Hematopoietic multipotent progenitor cell treated with erythropoietin and hydrocortisone succinate and interleukin-3 and kit ligand, for 4 days (in vitro differentiated cells): ENCODE results near the gene TMEM94.
"Not testable (repeated sequence)": the region's sequence is repeated elsewhere in the genome, so short reads cannot be mapped to it uniquely, and the experiment has no call there.

Experiments
- DNase-seq: peaks from one replicate; pipeline ENCODE4 v3.0.0-alpha.2; 2015

TMEM94 gene

DNA sequence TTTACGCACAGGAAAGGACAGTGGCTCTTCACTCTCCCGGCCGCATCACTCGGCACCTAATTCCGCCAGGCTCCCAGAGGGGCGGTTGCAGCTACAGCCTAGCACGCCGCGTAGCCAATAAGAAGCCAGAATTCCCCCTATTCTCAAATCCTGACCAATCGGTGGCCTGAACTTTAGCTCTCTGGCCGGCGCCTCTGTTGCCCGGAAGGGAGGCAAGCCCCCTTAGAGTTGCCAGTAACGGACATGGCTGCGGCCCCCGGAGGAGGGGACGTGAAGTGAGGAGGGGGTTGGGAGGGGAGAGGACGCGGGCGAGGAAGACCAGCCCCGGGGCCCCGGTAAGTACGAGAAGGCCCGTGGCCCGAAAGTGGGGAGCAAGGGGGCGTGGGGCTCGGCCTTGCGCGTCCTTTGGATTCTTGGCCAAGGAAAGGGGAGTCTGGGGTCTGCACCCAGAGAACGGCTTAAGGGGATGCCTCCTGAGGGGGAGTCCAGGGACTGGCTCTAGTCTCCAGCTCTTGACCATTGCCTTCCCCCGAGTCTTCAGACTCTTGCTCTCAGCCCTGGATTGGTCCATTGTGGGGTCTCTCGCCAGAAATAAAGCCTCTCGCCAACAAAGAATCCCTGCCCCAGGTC, at the start of gene TMEM94:
TMEM94 (plus strand) TSS at position 219 of the 630 bp plus-strand sequence. CDS start 15,271 bp downstream, outside the sequence.
- peak; percentile 99 for DNase-seq

DNA sequence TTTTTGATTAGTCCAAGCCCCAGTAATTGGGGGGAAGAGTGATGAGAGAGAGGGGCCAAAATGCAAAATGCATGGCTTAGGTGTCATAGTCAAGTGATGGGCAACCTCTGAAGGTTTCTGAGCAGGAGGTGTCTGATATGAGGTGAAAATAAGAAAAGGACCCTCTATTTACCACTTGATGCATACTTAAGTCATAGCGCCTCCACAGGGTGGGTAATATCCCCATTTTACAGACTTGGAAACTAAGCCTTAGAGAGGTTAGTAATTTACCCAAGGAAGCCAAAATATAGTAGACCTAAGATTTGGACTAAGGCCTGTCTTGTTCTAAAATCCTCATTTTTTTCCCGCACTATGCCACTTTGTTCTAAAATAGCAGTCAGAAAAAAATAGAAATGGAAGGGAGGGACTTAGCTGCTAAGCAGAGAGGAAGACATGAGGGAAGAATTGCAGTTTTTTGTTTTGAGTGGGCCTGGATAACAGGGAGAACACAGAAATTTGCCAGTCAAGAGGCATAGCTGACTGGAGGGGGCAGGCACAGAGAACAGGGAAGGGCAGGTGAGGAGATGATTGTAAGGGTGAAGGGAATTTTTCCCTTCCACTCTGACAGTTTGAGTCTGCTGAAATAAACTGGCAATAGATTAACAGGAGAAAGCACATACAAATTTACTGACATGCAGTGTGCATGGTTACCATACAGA, 48.6 kb upstream of the TMEM94 start:
- no peak for DNase-seq

DNA sequence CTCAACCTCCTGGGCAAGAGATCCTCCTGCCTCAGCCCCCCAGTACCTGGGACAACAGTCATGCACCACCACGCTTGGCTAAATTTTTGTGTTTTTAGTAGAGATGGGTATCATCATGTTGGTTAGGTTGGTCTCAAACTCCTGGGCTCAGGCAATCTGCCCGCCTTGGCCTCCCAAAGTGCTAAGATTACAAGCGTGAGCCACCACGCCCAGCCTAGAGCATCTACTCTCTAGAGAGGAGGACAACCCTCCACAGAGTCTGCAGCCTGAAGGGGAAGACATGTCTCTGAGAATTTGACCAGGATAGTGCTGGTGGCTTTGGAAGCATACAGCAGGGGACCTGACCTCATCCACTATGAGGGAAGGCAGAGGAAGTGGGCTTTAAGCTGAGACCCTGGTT, 46.3 kb upstream of the TMEM94 start:
- DNase-seq, result no peak

DNA sequence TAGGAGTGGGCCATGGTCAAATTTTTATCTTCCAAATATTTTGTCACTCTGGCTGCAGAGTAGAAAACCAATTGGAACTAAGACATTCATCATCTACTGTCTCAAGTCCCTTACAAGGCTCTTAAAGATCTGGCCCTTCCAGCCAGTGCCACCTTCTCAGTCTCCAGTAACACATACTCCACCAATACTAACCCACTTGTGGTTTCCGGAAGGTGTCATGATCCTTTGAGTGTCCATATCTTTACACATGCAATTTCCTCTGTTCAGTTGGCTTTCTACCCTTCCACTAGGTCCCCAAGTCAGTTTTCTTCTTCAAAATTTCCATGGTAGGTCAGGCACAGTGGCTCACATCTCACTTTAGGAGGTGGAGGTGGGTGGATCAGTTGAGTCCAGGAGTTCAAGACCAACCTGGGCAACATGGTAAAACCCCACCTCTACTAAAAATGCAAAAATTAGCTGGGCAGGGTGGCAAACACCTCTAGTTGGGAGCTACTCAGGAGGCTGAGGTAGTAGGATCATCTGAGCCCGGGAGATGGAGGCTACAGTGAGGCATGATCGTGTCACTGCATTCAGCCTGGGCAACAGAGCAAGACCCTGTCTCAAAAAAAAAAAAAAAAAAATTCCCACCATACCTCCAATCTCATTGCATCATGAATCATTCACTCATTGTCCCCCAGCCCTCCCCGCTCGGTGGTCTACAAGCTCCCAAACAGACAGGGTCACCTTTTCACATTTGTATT, 44.9 kb upstream of the TMEM94 start:
- peak; percentile 92 for DNase-seq

DNA sequence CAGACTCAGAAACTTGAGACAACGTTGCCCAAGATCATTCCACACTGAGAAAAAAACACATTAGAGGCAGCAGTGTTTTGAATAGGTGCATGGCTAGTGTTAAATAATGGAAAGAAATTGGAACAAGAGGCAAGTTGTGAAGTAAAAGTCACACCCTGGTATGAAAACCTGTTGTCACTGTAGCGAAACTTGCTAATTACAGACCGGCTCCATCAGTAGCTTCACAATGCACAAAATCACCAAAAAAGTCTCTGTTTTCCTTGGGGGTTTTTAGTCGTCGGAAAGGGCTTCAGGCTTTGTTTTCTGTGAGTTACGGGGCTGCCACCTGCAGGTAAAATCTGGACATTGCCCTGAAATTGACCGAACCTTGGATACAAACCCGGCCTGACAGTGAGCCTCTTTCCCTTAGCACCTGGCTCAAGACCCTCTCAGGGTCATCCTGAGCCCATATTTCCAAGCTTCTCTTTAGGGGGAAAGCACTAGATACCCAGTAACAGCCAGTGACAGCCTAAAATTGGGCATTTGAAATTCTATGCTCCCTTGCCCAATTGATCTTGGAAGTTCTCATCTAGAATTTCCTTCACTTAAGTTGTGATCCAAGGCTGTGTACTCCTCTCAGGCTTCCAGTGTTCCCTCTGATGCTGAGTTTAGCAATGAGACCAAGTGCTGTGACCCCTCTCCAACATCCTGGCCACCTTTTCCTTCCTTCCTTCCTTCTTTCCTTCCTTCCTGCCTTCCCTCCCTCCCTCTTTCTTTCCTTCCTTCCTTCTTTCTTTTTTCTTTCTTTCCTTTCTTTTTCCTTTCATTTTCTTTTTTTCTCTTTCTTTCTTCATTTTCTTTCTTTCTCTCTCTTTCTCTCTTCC, 43.7 kb upstream of the TMEM94 start:
- peak; percentile 92 for DNase-seq

DNA sequence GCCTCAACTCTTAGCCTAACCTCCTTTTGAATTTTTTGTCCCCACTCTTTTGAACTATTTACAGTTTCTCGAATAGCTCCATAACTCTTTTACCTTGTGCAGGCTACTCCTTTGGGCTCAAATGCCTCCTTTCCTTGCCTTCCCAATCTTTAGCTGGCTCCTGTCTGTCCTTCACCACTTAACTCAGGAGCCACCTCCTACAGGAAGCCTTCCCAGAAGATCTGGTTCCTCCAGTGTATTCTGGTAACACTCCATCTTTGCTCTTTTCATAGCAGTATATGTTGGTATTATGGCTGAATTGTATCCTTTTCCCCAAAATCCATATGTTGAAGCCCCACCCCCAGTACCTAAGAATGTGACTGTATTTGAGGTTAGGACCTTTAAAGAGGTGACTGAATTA, 41.9 kb upstream of the TMEM94 start:
- DNase-seq, result no peak

DNA sequence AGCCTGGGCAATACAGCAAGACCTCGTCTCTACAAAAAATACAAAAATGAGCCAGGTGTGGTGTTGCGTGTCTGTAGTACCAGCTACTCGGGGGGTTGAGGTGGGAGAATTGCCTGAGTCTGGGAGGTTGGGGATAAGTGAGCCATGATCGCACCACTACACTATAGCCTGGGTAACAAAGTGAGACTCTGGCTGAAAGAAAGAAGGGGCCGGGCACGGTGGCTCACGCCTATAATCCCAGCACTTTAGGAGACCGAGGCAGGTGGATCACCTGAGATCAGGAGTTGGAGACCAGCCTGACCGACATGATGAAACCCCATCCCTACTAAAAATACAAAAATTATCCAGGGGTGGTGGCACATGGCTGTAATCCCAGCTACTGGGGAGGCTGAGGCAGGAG, 40.4 kb upstream of the TMEM94 start:
- no peak for DNase-seq

DNA sequence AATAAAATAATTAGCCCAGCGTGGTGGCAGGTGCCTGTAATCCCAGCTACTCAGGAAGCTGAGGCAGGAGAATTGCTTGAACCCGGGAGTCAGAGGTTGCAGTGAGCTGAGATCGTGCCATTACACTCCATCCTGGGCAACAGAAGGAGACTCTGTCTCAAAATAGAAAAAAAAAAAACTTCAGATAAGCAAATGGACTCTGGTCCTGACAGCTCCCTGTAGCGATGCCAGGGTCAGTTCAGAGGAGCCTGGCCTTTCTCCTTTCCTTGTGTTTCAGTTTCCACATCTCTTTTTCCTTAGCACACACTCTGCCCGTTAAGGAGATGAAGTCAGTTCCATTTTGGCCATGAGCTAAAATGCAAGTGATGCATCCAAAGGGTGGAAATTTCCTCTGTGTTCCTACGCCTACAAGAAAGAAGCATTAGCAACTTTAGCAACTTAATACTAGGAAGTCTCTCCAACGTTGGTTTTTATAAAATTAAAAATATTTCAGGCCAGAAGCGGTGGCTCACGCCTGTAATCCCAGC, 39.3 kb upstream of the TMEM94 start:
- DNase-seq, result no peak

DNA sequence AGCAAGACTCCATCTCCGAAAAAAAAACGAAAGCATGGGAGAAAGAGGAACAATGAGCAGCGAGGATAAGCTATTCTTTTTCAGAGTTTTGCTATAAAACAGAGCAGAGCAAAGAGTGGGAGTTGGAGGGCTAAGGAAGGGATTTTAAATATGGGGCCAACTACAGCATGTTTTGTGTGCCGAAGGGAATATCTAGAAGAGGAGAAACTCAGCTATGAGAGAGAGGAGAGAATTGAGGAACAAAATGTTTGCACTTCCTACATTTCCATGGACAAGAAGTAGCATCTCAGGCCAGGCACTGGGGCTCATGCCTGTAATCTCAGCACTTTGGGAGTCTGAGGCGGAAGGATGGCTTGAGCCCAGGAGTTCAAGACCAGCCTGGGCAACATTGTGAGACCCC, 37.9 kb upstream of the TMEM94 start:
- DNase-seq, result no peak

DNA sequence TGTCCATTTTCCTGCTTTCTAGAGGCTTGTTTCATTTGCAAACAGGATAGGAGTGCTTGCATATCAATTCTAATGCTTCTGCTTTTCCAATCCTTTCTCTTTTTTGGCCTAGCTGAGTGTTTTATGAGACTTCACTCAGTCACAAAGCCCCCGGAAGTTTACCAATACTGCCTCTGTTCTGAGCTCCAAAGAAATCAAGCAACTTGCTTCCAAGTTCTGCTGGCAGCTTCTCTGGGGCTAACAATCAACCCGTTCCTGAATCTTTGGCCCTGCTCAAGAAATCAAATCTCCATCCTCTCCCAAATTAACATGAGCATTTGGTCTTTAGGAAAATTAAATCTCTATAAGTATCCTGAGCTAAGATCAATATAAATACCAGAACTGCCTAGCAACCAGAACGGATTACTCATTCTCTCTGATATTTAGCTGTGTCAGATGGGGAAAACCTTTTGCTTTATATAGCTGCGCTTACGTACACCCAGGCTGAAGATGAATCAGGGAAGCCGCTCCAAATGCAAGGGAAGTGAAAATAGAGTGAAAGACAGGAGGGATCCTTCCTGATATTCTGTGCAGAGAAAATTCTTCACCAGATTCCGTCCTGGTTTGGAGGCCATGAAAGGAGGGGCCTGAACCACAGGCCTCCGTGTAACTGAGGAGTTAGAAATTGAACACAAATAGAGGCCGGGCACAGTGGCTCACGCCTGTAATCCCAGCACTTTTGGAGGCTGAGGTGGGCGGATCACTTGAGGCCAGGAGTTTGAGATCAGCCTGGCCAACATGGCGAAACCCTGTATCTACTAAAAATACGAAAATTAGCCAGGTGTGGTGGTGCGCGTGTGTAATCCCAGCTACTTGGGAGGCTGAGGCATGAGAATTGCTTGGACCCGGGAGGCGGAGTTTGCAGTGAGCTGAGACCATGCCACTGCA, 27.6 kb upstream of the TMEM94 start:
- no peak for DNase-seq

DNA sequence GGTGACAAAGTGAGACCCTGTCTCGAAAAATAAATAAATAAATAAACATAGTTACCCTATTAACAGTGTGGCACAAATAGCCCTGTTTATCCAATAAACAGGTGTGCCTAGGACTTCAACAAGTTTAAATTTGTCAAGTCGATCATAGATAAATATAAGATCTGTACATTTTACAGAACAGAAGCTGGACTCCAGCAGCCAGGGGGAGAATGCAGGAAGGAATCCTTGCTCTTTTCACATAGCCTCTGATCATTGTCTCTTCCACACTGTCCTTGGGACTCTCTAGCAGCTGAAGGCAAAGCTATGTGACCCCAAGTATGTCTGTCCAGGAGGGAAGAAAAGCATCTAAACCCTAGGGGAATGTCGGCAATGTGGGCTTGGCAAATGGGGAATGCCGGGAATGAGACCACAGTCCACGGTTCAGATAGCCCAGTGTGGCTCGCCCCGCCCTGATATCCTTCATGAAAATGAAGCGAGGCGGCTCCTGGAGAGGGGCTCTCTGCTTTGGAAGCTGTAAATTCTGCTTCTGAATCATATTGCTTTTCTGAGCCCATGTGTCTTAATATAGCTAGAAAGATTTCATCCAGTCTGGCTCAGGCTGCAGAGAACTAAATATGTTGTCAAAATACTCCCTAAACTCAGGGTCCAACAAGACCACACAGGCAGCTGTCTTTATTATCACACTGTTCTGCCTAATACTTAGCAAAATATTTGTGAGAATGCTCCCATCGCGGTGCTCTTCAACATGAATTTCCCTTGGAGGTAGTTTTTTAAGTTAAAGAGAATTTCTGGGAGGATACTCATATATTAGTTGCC, 26.1 kb upstream of the TMEM94 start:
- no peak for DNase-seq

DNA sequence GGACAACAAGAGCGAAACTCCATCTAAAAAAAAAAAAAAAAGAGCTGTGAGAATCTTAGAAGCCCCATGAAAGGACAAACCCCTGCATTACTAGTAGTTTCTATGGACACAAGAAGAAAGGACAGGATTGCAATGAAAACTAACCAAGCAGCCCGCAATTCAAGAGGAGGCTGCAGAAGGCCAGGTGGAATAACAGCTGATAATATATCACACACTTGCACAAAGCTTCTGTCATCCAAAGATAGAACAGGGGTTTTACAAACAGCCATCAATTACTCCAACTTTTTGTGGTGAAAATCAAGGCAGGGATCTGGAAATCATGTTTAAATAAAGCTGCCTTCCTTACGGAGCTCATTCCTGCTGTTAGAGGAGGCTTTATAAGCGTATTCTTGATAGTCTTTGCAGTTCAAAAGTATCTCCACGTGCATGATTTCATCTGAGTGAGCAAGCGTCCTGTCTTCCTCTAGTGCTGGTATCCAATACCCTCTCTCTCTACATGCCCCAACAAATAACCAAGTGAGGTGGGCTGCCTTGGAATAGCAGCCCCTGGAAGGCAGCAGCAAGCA, 23.1 kb upstream of the TMEM94 start:
- no peak for DNase-seq

DNA sequence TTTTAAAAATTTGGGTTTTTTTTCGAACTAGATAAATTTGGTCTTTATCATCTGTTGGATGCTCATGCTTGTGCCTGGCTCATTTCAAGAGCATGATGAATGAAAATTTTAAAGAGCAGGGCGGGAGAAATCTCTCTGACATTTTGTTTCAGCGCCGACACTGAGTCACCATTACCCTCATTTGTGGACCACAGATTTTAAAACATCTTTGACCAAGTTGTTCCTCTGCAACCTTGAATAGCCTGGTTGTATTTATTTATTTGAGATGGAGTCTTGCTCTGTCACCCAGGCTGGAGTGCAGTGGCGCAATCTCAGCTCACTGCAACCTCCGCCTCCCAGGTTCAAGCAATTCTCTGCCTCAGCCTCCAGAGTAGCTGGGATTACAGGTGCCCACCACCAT, 22.0 kb upstream of the TMEM94 start:
- not testable (repeated sequence) for DNase-seq

DNA sequence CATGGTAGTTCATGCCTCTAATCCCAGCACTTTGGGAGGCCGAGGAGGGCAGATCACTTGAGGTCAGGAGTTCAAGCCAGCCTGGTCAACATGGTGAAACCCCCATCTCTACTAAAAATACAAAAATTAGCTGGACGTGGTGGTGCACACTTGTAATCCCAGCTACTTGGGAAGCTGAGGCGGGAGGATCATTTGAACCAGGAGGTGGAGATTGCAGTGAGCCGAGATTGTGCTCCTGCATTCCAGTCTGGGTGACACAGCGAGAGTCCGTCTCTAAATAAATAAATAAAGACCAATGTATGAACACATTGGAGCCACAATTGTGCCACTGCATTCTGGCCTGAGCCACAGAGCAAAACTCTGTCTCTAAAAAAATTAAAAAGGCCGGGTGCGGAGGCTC, 19.0 kb upstream of the TMEM94 start:
- DNase-seq, result not testable (repeated sequence)

DNA sequence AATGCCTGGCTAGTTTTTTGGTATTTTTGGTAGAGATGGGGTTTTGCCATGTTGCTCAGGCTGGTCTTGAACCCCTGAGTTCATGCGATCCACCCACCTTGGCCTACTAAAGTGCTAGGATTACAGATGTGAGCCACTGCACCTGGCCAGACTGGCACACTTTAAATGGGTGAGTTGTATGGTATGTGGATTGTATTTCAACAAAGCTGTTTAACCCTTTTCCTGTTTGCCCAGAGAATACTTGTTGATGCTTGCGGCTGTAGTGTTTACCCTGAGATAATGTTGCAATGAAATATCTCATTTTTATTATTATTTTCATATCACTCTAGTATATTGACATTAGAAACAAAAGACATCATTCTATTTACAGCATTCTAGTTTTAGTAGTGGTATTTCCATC, 17.1 kb upstream of the TMEM94 start:
- no peak for DNase-seq

DNA sequence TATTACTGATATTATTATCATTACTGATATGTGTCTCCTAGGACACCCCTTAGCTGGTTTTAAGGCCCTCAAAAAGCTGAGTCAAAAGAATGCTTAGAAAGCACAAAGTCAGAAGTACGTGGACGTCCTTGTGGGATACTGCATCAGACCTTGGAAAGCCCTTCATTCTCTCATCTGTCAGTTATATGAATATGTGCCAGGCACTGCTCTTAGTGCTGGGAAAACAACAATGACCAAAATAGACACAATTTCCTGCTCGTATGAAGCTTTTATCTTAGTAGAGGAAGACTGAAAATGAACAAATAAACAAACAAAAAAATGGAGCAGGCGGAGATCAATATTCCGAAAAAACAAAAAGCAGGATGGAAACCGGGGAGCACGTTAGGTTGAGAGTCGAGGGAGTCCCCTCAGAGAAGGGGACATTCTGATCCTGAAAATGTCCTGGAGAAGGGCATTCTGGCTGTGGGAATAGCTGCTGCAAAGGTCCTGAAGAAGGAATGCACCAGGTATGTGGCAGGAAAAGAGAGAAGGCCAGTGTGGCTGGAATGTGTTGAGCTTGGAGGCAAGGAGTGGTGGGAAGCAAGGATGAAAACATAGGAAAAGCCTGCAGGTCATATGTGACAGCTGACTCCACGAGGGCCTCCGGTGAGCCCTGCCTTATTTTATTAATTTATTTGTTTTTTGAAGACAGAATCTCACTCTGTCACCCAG, 15.5 kb upstream of the TMEM94 start:
- no peak for DNase-seq

DNA sequence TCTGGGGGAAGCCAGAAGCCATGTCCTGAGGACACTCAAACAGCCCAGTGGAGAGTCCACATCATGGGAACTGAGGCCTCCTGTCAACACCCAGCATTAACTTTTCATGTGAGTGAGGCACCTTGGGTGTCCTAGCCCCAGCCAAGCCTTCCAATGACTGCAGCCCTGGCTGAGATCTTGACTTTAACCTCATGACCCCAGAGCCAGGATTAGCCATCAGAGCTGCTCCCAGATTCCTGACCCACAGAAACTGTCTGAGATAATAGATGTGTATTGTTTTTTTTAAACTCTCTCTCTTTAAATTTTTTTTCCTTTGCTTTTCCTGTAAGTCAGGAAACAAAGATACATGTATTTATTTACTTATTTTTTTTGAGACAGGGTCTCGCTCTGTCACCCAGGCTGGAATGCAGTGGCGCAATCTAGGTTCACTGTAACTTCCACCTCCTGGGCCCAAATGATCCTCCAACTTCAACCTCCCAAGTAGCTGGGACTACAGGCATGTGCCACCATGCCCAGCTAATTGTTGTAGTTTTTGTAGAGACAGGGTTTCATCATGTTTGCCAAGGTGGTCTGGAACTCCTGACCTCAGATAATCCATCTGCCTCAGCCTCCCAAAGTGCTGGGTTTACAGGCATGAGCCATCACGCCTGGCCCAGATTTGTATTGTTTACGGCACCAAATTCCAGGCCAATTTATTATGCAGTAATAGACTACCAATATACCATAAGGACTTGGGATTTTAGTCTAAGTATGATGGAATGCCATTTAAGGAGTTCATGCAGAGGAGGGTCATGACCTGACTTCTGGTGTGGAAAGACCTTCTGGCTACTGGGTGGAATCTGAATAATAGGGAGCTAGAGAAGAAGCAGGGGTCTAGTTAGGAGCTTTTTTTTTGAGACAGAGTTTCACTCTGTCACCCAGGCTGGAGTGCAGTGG, 14.0 kb upstream of the TMEM94 start:
- no peak for DNase-seq

DNA sequence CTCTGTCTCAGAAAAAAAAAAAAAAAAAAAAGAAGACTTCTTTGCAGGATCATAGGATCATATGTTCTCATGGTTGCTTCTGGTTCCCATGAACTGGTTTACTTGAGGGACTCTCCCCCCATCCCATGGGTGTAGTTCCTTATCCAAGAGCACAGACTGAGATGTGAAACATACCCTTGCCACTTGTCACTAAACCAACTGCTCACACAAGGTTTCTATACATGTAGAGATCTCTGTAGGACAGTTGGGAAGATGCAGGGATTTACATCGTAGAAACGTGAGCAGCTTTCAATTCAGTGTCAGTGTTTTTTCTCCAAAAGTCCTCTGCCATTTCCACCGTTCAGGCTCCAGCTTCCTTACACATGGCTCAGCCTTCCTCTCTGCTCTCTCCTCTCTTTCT, 11.1 kb upstream of the TMEM94 start:
- no peak for DNase-seq

DNA sequence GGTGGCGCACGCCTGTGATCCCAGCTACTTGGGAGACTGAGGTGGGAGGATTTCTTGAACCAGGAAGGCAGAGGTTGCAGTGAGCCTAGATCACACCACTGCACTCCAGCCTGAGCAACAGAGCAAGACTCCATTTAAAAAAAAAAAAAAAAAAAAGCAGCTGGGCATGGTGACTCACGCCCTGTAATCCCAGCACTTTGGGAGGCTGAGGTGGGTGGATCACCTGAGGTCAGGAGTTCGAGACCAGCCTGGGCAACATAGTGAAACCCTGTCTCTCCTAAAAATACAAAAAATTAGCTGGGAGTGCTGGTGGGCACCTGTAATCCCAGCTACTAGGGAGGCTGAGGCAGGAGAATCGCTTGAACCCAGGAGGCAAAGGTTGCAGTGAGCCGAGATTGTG, 10.5 kb upstream of the TMEM94 start:
- DNase-seq, result not testable (repeated sequence)
